ENCODE results near the gene MIA2.
"Not testable (repeated sequence)": the region's sequence is repeated elsewhere in the genome, so short reads cannot be mapped to it uniquely, and the experiment has no call there.

MIA2 gene

DNA sequence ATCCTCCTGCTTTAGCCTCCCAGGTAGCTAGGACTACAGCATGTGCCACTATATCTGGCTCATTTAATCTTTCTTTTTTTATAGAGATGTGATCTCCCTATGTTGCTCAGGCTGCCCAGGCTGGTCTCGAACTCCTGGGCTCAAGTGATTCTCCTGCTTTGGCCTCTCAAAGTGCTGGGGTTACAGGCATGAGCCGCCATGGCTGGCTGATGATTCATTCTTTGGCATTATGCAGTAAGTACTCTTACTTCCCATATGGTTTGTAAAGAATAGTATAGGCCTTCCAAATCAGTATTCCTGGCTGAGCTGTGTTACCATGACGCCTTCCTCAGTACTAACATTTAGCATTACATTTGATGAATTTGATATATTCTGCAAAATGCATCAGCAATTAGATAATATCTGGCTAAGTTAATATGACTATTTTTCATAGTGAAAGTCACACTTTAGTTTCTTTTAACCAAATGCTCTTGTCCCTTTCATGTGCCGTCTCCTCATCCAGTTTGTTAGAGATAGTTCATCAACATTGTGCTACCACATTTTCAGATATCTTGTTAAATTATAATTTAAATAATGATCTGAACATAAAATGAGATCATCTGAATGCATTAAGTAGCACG, 3.2 kb upstream of the MIA2 start:
- no peak for DNase-seq (ENCODE audit: low read depth)

GRCh38 chr14:39231751-39232553, 1.8 kb upstream of the MIA2 start:
- peak; percentile 4 for DNase-seq (ENCODE audit: low read depth)

DNA sequence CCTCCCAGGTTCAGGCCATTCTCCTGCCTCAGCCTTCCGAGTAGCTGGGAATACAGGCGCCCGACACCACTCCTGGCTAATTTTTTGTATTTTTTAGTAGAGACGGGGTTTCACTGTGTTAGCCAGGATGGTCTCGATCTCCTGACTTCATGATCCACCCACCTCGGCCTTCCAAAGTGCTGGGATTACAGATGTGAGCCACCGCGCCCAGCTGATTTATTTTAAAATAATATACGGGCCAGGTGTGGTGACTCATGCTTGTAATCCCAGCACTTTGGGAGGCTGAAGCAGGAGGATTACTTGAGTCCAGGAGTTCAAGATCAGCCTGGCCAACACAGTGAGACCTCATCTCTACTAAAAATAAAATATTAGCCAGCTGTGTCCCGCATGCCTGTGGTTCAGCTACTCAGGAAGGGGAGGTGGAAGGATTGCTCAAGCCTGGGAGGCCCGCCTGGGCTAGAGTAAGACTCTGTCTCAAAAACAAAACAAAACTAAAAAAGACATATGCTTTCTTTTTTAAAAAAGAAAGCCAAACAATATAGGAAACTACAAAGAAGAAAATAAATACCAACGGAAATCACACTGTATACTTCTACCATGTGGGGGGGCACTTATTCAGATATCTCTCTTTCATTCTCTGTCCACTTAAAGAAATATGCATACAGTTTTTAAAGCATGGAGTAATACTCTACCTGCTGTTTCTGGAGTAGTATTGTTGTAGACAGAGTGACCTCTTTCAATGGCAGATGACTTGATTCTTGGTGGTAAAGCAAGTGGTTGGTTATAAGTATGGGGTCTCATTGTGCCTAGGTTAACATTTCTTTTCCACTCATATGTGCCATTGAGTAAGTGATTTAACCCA, 930 bp upstream of the MIA2 start:
- DNase-seq (ENCODE audit: low read depth), result no peak

- not testable (repeated sequence) for DNase-seq (ENCODE audit: low read depth)
Observed at GRCh38 chr14:39234986-39235385, 1.3 kb downstream of the MIA2 start.

DNA sequence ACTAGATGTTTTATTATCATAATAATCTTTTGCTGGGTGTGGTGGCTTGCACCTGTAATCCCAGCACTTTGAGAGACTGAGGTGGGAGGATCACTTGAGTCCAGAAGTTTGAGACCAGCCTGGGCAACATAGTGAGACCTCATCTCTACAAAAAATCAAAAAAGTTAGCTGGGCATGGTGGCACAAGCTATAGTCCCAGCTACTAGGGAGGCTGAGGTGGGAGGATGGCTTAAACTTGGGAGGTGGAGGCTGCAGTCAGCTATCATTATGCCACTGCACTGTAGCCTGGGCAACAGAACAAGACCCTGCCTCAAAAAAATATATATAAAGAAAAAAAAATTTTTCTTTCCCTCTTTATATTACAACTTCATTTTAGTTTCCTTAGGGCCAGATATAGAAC, 1.8 kb downstream of the MIA2 start:
- DNase-seq (ENCODE audit: low read depth), result not testable (repeated sequence)

- no peak for DNase-seq (ENCODE audit: low read depth)
Observed at GRCh38 chr14:39240769-39241168, 7.1 kb downstream of the MIA2 start.

- DNase-seq (ENCODE audit: low read depth), result no peak
Observed at GRCh38 chr14:39241637-39242036, 7.9 kb downstream of the MIA2 start.

GRCh38 chr14:39243831-39244230, 10.1 kb downstream of the MIA2 start:
- DNase-seq (ENCODE audit: low read depth), result no peak

DNA sequence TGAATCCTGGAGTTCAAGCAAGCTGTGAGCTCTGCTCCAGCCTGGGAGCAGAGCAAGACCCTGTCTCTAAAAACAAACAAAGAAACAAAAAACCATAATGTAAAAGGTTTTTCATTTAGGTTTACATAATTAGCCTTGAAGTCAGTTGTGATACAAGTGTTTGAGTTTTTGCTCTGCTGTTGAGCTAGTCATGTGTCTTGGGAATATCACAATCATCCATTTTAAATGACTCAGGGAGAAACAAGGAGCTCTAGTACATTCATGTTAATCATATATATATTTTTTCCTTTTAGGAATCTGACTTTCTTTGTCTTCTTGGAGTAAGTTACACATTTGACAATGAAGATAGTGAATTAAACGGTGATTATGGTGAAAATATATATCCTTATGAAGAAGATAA, 12.9 kb downstream of the MIA2 start:
- DNase-seq (ENCODE audit: low read depth), result no peak

DNA sequence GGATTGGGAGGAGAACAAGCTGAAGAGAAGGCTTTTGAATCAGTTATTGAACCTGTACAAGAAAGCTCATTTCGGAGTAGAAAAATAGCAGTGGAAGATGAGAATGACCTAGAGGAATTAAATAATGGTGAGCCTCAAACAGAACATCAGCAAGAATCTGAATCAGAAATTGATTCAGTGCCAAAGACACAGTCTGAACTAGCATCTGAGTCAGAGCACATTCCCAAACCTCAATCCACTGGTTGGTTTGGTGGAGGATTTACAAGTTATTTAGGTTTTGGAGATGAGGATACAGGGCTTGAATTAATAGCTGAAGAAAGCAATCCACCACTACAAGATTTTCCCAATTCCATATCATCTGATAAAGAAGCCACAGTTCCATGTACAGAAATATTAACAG, 13.5 kb downstream of the MIA2 start:
- DNase-seq (ENCODE audit: low read depth), result no peak

- no peak for DNase-seq (ENCODE audit: low read depth)
Observed at GRCh38 chr14:39251547-39251946, 17.8 kb downstream of the MIA2 start.

DNA sequence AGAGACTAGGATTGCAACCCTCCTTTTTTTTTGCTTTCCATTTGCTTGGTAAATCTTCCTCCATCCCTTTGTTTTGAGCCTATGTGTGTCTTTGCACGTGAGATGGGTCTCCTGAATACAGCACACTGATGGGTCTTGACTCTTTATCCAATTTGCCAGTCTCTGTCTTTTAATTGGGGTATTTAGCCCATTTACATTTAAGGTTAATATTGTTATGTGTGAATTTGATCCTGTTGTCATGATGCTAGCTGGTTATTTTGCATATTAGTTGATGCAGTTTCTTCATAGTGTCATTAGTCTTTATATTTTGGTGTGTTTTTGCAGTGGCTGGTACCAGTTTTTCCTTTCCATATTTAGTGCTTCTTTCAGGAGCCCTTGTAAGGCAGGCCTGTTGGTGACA, 23.7 kb downstream of the MIA2 start:
- DNase-seq (ENCODE audit: low read depth), result not testable (repeated sequence)

DNA sequence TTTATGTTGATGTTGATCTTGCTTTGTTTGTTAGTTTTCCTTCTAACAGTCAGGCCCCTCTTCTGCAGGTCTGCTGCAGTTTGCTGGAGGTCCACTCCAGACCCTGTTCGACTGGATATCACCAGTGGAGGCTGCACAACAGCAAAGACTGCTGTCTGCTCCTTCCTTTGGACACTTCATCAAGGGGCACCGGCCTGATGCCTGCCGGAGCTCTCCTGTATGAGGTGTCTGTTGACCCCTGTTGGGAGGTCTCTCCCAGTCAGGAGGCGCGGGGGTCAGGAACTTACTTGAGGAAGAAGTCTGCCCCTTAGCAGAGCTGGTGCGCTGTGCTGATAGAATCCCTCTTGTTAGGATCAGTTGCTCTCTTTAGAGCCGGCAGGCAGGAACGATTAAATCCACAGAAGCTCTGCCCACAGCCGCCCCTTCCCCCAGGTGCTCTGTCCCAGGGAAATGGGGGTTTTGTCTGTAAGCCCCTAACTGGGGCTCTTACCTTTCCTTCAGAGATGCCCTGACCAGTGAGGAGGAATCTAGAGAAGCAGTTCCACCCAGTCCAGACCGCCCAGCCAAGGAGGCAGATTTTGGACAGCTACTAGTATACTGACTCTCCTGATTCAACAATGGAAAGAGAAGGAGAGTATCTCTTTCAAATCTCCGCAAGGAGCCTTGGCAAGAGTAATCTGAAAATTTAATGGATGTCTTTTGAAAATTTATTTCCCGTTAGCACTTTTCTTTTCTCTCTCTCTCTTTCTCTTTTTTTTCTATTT, 25.2 kb downstream of the MIA2 start:
- no peak for DNase-seq (ENCODE audit: low read depth)

GRCh38 chr14:39260161-39260560, 26.4 kb downstream of the MIA2 start:
- not testable (repeated sequence) for DNase-seq (ENCODE audit: low read depth)

GRCh38 chr14:39262214-39262613, 28.5 kb downstream of the MIA2 start:
- not testable (repeated sequence) for DNase-seq (ENCODE audit: low read depth)

DNA sequence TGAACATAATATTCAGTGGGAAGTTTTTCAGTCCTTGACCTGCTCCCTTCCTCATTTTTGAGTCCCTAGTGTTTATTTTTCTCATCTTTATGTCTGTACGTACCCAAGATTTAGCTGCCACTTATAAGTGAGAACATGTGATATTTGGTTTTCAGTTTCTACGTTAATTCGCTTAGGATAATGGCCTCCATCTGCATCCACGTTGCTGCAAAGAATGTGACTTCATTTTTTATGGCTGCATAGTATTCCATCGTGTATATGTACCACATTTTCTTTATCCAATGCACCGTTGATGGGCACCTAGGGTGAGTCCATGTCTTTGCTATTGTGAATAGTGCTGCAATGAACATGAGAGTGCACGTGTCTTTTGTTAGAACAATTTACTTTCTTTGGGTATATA, 30.3 kb downstream of the MIA2 start:
- DNase-seq (ENCODE audit: low read depth), result no peak

GRCh38 chr14:39264558-39264957, 30.8 kb downstream of the MIA2 start:
- no peak for DNase-seq (ENCODE audit: low read depth)

DNA sequence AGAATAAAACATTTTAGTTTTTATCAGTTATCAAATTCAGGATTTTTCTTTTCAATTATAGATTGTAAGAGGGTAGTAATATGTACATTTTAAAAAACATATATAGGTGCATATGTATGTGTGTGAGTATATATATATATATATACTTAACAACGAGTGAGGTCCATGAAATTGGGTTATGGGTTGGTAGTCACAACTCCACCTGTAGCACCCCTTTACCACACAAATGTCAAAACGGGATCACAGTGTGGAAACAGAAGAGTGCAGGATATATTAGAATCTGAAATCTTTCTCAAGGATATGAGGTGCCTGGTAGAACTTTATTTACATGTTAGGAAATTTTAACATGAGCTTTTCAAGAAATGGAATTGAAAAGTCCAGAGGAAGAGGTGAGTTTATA, 31.3 kb downstream of the MIA2 start:
- DNase-seq (ENCODE audit: low read depth), result no peak

- DNase-seq (ENCODE audit: low read depth), result no peak
Observed at GRCh38 chr14:39265806-39266524, 32.2 kb downstream of the MIA2 start.

- DNase-seq (ENCODE audit: low read depth), result no peak
Observed at GRCh38 chr14:39266525-39266870, 32.8 kb downstream of the MIA2 start.

- DNase-seq (ENCODE audit: low read depth), result peak; percentile 48
Observed at GRCh38 chr14:39266871-39267607, 33.3 kb downstream of the MIA2 start.
